Suprapubic skin (tissue), 4 donors: Measurements from ENCODE around the gene DNAH10.

Source experiments
- CTCF ChIP-seq, 2 donors: fragments of 200-600 bp in 1 of 2; fragments of 450-650 bp in 1 of 2; sonication (generic) in 1 of 2; IDR thresholded peaks; one replicate each; pipeline ENCODE4 v1.5.1; 2016 to 2019; ENCODE audit warnings: antibody characterized with exemption in 2 of 2, mild to moderate bottlenecking in 1 of 2, moderate library complexity in 1 of 2
- EP300 ChIP-seq: sonication (generic); formaldehyde crosslinking; IDR thresholded peaks from one replicate; pipeline ENCODE4 v1.6.1; 2017; ENCODE audit warnings: antibody characterized with exemption
- POLR2A ChIP-seq, 2 donors: fragments of 450-650 bp; IDR thresholded peaks; one replicate each; pipeline ENCODE4 v1.6.1; 2017; ENCODE audit warnings: antibody characterized with exemption in 2 of 2, mild to moderate bottlenecking in 2 of 2, moderate library complexity in 2 of 2
- POLR2AphosphoS5 ChIP-seq, 3 donors: sonication (generic); formaldehyde crosslinking; IDR thresholded peaks; one replicate each; pipeline ENCODE4 v1.6.1; 2017; ENCODE audit warnings: antibody characterized with exemption in 3 of 3

DNA sequence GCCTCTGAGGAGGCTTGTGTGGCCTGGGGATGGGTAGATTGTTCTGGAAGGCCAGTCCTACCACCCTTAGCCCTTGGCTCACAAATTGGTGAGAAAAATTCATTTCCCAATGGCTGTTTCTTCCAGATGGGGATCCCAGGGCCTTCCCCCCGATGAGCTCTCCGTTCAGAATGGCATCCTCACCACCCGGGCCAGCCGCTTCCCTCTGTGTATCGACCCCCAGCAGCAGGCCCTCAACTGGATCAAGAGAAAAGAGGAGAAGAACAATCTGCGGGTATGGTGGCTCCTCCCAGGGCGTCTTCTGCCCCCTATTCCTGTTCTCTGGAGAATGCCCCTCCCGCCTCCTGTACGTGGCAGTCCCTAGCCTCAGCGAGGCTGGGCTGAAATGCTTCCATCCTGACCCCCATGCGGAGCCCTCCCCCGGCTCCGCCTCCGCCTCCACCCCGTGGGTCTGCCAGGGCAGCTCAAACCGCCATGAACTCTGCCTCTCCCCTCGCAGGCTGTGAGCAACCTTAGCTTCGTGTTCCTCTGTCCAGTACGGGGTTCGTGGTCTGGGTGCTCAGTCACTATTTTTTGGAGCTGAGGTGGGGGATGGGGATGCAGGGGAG, 152.7 kb downstream of the DNAH10 start:
- TF ChIP-seq POLR2A (IDR thresholded peaks at IDR 0.05) (no peak), CTCF (IDR thresholded peaks at IDR 0.05) (no peak), POLR2AphosphoS5 (IDR thresholded peaks at IDR 0.05) (no peak), EP300 (no peak)
